Hematopoietic multipotent progenitor cell treated with erythropoietin and hydrocortisone succinate and interleukin-3 and kit ligand, for 8 days (in vitro differentiated cells): ENCODE results near the gene MS4A18.

Experiments used
- DNase-seq: peaks from one replicate; pipeline ENCODE4 v3.0.0-alpha.2; 2015

Gene MS4A18

DNA sequence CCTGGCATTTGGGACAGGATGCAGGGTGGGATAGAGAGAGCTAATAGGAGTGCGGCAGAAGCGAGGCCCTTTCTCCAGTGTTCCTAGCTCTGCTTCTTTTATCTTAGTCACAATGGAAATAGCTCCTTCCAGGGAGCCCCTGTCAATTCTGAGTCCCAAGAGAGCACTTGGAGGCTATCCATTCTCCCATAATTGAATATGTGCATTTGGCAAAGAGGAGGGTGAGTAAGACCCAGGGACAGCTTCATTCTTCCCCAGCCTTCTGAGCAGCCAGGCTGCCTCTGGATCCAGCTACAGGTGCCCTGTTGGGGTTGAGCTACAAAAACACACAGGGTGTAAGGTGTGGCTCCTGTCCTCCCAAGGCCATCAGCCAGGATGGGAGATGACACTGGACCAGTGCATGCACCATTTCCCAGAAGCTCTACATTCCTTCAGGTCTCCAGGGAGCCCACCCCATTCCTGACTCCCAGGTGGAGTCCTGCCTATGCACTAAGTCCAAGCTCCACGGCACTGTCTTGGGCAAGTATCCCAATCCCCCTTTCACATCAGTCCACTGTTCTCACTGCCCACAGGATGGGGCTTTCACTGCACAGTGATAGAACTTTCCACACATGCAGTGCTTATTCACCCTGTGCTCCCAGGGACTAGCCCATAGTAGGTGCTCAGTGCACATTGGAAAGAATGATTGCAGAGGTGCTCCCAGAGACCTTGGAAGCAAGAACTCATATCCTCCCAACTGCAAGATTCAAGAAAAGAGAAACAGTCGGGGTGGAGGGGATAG, 66.8 kb downstream of the MS4A18 start:
- no peak for DNase-seq

DNA sequence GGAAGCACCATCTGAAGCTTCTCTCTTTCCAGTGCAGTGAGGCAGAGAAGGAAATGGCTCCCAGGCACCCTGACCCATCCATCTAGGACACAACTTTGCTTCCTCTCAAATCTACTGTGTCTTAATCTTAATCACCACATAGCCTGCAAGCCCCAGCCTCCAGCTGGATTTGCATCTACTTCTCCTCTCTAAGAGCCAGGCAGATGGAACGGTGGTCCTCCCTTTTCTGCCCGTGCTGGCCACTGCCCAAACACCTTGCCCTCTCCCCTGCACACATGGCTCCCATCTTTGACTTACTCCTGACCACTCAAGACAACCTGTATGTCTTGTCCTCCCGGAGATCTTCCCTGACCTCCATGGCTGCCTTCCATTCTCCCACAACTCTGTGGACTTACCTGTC, 68.0 kb downstream of the MS4A18 start:
- no peak for DNase-seq
